ENCODE results near the gene FICD. TPM values are rescaled to one million over a fixed set of nuclear protein-coding genes. Genes with fewer than 3 reads are reported as not detected.
A peak's percentile ranks its signal among the peaks of the same experiment; 100 is the strongest.

The FICD gene
- total RNA-seq, 1 donor from 2014 or later = 4.8 TPM

DNA sequence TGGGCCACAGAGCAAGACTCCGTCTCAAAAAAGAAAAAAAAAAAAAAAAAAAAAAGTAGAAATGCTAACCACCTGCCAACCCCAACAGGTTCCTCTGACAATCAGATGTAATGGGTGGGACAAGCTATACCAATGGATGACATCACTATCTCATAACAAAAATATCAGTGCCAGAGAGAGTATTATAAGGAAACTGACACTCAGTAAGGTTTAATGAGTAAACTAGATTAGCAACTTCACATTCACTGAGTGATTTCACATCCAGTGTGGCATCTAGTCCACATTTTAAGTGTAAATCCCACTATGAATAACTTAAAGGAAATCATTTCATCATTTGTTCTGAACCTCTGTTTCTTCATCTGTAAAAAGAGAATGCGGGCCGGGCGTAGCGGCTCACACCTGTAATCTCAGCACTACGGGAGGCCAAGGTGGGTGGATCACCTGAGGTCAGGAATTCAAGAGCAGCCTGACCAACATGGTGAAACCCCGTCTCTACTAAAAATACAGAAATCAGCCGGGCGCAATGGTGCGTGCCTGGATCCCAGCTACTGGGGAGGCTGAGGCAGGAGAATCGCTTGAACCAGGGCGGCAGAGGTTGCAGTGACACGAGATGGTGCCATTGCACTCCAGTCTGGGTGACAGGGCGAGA is 44.1 kb downstream of the FICD start:
- Mint-ChIP-seq H3K36me3 (ENCODE audit: unreplicated experiment) (no peaks in the 10 kb centered on the region), H3K4me1 (ENCODE audit: low read depth, unreplicated experiment) (peaks cover 11% of the 10 kb centered on the region), H3K9me3 (ENCODE audit: unreplicated experiment) (peaks cover 2% of the 10 kb centered on the region), H3K27ac (ENCODE audit: unreplicated experiment) (peak overlapping the region; percentile 38), H3K4me3 (ENCODE audit: unreplicated experiment) (peak overlapping the region; percentile 100), H3K27me3 (ENCODE audit: unreplicated experiment) (peaks cover 4% of the 10 kb centered on the region)
- no peak for DNase-seq
- TF ChIP-seq, protein P1, sequence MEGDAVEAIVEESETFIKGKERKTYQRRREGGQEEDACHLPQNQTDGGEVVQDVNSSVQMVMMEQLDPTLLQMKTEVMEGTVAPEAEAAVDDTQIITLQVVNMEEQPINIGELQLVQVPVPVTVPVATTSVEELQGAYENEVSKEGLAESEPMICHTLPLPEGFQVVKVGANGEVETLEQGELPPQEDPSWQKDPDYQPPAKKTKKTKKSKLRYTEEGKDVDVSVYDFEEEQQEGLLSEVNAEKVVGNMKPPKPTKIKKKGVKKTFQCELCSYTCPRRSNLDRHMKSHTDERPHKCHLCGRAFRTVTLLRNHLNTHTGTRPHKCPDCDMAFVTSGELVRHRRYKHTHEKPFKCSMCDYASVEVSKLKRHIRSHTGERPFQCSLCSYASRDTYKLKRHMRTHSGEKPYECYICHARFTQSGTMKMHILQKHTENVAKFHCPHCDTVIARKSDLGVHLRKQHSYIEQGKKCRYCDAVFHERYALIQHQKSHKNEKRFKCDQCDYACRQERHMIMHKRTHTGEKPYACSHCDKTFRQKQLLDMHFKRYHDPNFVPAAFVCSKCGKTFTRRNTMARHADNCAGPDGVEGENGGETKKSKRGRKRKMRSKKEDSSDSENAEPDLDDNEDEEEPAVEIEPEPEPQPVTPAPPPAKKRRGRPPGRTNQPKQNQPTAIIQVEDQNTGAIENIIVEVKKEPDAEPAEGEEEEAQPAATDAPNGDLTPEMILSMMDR (IDR thresholded peaks at IDR 0.05; ENCODE audit: partially characterized antibody, unreplicated experiment) = no peak

DNA sequence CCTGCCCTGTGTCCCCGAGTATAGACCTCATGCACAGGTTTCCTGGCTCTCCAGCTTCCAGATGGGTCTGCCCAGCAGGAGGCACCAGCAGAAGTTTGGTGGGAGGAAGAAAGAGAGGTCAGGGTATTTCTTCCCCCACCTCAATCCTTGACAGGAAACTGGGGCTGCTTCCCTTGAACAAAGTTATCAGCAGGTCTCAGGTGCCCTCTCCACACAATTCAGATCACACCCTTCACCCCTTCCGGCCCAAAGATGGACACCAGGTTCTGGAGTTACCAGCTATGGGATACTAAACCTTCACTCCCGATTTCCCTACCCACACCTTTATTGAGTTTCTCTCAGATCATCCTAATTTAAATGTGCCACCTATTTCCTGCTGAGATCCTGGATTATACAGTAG is 44.7 kb downstream of the FICD start:
- DNase-seq = no peak
- peaks cover 2% of the 10 kb centered on the region for H3K9me3 Mint-ChIP-seq (ENCODE audit: unreplicated experiment)
- TF ChIP-seq, protein P1 (IDR thresholded peaks at IDR 0.05; ENCODE audit: partially characterized antibody, unreplicated experiment) = no peak
- H3K27ac Mint-ChIP-seq (ENCODE audit: unreplicated experiment) = peak overlapping the region; percentile 100
- H3K4me3 Mint-ChIP-seq (ENCODE audit: unreplicated experiment) = peak overlapping the region; percentile 100
- peaks cover 4% of the 10 kb centered on the region for H3K27me3 Mint-ChIP-seq (ENCODE audit: unreplicated experiment)
- H3K36me3 Mint-ChIP-seq (ENCODE audit: unreplicated experiment) = no peaks in the 10 kb centered on the region
- H3K4me1 Mint-ChIP-seq (ENCODE audit: low read depth, unreplicated experiment) = peaks cover 13% of the 10 kb centered on the region

DNA sequence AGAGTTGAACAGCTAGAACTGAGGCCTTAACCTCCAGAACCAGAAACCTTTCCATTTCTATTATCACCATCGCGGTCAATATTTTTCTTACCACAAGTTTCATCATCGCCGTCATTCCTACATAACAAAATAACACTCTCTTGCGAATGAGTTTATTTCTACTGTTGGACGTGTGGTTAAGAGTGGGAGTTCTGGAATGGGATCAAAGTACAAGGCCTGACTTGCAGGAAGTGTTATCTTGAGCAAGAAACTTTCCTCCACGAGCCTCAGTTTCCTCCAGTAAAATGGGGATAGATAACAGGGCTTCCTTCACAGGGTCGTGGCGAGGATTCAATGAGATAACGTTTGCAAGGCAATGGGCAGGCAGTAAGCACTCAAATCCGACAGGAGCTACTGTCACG is 45.2 kb downstream of the FICD start:
- H3K27ac Mint-ChIP-seq (ENCODE audit: unreplicated experiment) = peak overlapping the region; percentile 100
- TF ChIP-seq, protein P1 (IDR thresholded peaks at IDR 0.05; ENCODE audit: partially characterized antibody, unreplicated experiment) = no peak
- H3K27me3 Mint-ChIP-seq (ENCODE audit: unreplicated experiment) = peaks cover 4% of the 10 kb centered on the region
- peaks cover 16% of the 10 kb centered on the region for H3K4me1 Mint-ChIP-seq (ENCODE audit: low read depth, unreplicated experiment)
- H3K36me3 Mint-ChIP-seq (ENCODE audit: unreplicated experiment) = no peaks in the 10 kb centered on the region
- peak overlapping the region; percentile 100 for H3K4me3 Mint-ChIP-seq (ENCODE audit: unreplicated experiment)
- peaks cover 2% of the 10 kb centered on the region for H3K9me3 Mint-ChIP-seq (ENCODE audit: unreplicated experiment)
- DNase-seq = no peak

DNA sequence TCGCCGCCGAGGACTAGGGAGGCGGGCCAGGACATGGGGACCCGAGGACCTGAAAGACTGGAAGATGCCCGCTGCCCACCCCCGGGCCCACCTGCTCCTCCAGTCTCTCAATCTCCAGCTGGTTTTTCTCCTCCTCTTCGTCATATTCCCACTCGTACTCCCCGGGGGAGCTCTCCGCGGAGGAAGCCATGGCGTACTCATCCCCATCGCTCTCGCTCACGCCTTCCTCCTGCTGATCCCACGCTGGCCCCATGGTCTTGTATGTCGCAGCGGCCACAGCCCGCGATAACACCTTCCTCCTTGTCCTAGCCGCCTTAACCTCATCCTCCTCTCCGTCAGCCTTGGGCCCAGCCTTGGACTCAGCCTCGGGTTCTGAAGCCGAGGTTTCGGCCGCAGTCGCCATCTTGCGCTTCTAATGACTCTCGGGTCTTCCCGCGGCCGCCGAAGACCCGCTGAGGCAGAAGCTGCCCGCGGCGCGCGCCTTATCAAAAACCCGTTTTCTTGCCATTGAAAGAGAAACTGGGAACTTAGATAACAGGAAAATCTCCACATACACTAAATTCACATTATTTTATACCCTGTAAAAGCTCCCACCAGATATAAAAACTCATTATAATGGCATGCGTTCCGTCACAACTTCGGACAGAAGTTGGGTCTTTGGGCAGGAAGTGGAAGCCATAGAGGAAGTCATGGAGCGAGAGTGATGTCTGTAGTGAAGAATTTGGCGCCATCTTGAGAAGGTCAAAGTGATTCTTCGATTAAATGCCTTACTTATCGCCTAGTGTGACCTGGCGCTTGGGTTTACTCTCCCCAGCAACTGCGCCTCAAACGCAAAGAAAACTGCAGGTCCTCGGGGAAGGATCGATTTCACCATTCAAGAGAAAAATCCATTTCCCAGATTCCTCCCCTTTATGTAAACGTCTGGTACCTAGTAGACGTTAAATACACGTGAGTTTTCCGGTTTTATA is 46.0 kb downstream of the FICD start, which contains the start of gene SART3:
Gene SART3, minus strand, starts transcription at position 422 of the 968 bp plus-strand sequence. Its CDS starts 19 bp downstream, at position 403.
- peaks cover 21% of the 10 kb centered on the region for H3K4me1 Mint-ChIP-seq (ENCODE audit: low read depth, unreplicated experiment)
- H3K27me3 Mint-ChIP-seq (ENCODE audit: unreplicated experiment) = peaks cover 4% of the 10 kb centered on the region
- no peaks in the 10 kb centered on the region for H3K36me3 Mint-ChIP-seq (ENCODE audit: unreplicated experiment)
- H3K9me3 Mint-ChIP-seq (ENCODE audit: unreplicated experiment) = peaks cover 2% of the 10 kb centered on the region
- peak; percentile 82 for DNase-seq
- peak within 1 kb of the TSS; percentile 100 for H3K27ac Mint-ChIP-seq (ENCODE audit: unreplicated experiment)
- TF ChIP-seq, protein P1 (IDR thresholded peaks at IDR 0.05; ENCODE audit: partially characterized antibody, unreplicated experiment) = no peak
- H3K4me3 Mint-ChIP-seq (ENCODE audit: unreplicated experiment) = peak within 1 kb of the TSS; percentile 100

Measured in glutamatergic neuron (in vitro differentiated cells).